HEK293 (cell line): Measurements from ENCODE around the gene CCDC27.

Experiments used
- EGR2 ChIP-seq: fragments of 450-650 bp; formaldehyde crosslinking; IDR thresholded peaks from 2 replicates; pipeline ENCODE4 v1.5.1; 2016; ENCODE audit warnings: low read depth, missing biosample characterization, missing genetic modification characterization
- GFI1B ChIP-seq: fragments of 450-650 bp; formaldehyde crosslinking; IDR thresholded peaks from 2 replicates; pipeline ENCODE4 v1.5.1; 2016; ENCODE audit warnings: missing biosample characterization, missing genetic modification characterization
- GLI4 ChIP-seq: fragments of 450-650 bp; formaldehyde crosslinking; IDR thresholded peaks from 2 replicates; pipeline ENCODE4 v1.5.1; 2016; ENCODE audit warnings: missing biosample characterization, missing genetic modification characterization
- GLIS1 ChIP-seq: fragments of 450-650 bp; formaldehyde crosslinking; IDR thresholded peaks from 2 replicates; pipeline ENCODE4 v1.5.1; 2016; ENCODE audit warnings: missing biosample characterization, missing genetic modification characterization
- GLIS2 ChIP-seq: fragments of 450-650 bp; formaldehyde crosslinking; IDR thresholded peaks from 2 replicates; pipeline ENCODE4 v1.5.1; 2016; ENCODE audit warnings: missing biosample characterization, missing genetic modification characterization
- HOXC10 ChIP-seq: sonication (generic); formaldehyde crosslinking; IDR thresholded peaks from 2 replicates; pipeline ENCODE4 v1.8.1; 2023; ENCODE audit warnings: mild to moderate bottlenecking, missing genetic modification reagents
- KLF1 ChIP-seq: fragments of 450-650 bp; formaldehyde crosslinking; IDR thresholded peaks from 2 replicates; pipeline ENCODE4 v1.5.1; 2016; ENCODE audit warnings: missing biosample characterization, missing genetic modification characterization
- OSR2 ChIP-seq: fragments of 450-650 bp; formaldehyde crosslinking; IDR thresholded peaks from 2 replicates; pipeline ENCODE4 v1.5.1; 2016; ENCODE audit warnings: missing biosample characterization, missing genetic modification characterization
- SETDB1 ChIP-seq: IDR thresholded peaks from one replicate; pipeline ENCODE4 v1.6.1; 2017; ENCODE audit warnings: mild to moderate bottlenecking, low read length, moderate library complexity, mixed read lengths; ENCODE audit not compliant: insufficient read length
- SP3 ChIP-seq: fragments of 450-650 bp; formaldehyde crosslinking; IDR thresholded peaks from 2 replicates; pipeline ENCODE4 v1.5.1; 2016; ENCODE audit warnings: missing biosample characterization, missing genetic modification characterization
- SP7 ChIP-seq: fragments of 450-650 bp; formaldehyde crosslinking; IDR thresholded peaks from 2 replicates; pipeline ENCODE4 v1.5.1; 2016; ENCODE audit warnings: missing biosample characterization, missing genetic modification characterization
- ZBTB21 ChIP-seq: fragments of 450-650 bp; formaldehyde crosslinking; IDR thresholded peaks from 2 replicates; pipeline ENCODE4 v1.5.1; 2017; ENCODE audit warnings: missing biosample characterization, missing genetic modification characterization
- ZBTB7A ChIP-seq: fragments of 450-650 bp; formaldehyde crosslinking; IDR thresholded peaks from 2 replicates; pipeline ENCODE4 v1.5.1; 2016; ENCODE audit warnings: low read depth, missing biosample characterization, missing genetic modification characterization
- ZIC2 ChIP-seq: fragments of 450-650 bp; formaldehyde crosslinking; IDR thresholded peaks from 2 replicates; pipeline ENCODE4 v1.5.1; 2016; ENCODE audit warnings: missing biosample characterization, missing genetic modification characterization
- ZNF23 ChIP-seq: fragments of 450-650 bp; formaldehyde crosslinking; IDR thresholded peaks from 2 replicates; pipeline ENCODE4 v1.5.1; 2016; ENCODE audit warnings: missing biosample characterization, missing genetic modification characterization, borderline replicate concordance
- ZNF311 ChIP-seq: fragments of 450-650 bp; formaldehyde crosslinking; IDR thresholded peaks from 2 replicates; pipeline ENCODE4 v1.5.1; 2017; ENCODE audit warnings: missing biosample characterization, missing genetic modification characterization, borderline replicate concordance
- ZNF660 ChIP-seq: fragments of 450-650 bp; IDR thresholded peaks from 2 replicates; pipeline ENCODE4 v1.5.1; 2018; ENCODE audit warnings: missing biosample characterization, mild to moderate bottlenecking, missing genetic modification characterization
- ZNF791 ChIP-seq: fragments of 450-650 bp; formaldehyde crosslinking; IDR thresholded peaks from 2 replicates; pipeline ENCODE4 v1.5.1; 2016; ENCODE audit warnings: missing biosample characterization, missing genetic modification characterization
- TF ChIP-seq, protein P1 (sequence below): fragments of 450-650 bp; formaldehyde crosslinking; IDR thresholded peaks from 2 replicates; pipeline ENCODE4 v1.5.1; 2016; ENCODE audit warnings: missing biosample characterization, missing genetic modification characterization
- TF ChIP-seq, protein P2 (sequence below): fragments of 450-650 bp; formaldehyde crosslinking; IDR thresholded peaks from 2 replicates; pipeline ENCODE4 v1.5.1; 2016; ENCODE audit warnings: missing biosample characterization, missing genetic modification characterization
- TF ChIP-seq, protein P3 (sequence below): fragments of 450-650 bp; formaldehyde crosslinking; IDR thresholded peaks from 2 replicates; pipeline ENCODE4 v1.5.1; 2016; ENCODE audit warnings: missing biosample characterization, missing genetic modification characterization
- TF ChIP-seq, protein P4 (sequence below): fragments of 450-650 bp; formaldehyde crosslinking; IDR thresholded peaks from 2 replicates; pipeline ENCODE4 v1.5.1; 2016; ENCODE audit warnings: missing biosample characterization, missing genetic modification characterization
- TF ChIP-seq, protein P5 (sequence below): fragments of 450-650 bp; formaldehyde crosslinking; IDR thresholded peaks from 2 replicates; pipeline ENCODE4 v1.5.1; 2016; ENCODE audit warnings: missing biosample characterization, missing genetic modification characterization
- TF ChIP-seq, protein P6 (sequence below): fragments of 450-650 bp; formaldehyde crosslinking; optimal IDR thresholded peaks from 2 replicates; pipeline ENCODE3; 2016; ENCODE audit warnings: missing biosample characterization, mild to moderate bottlenecking, missing genetic modification characterization
- TF ChIP-seq, protein P7 (sequence below): fragments of 450-650 bp; formaldehyde crosslinking; IDR thresholded peaks from 2 replicates; pipeline ENCODE4 v1.5.1; 2016; ENCODE audit warnings: missing biosample characterization, missing genetic modification characterization

CCDC27 gene

DNA sequence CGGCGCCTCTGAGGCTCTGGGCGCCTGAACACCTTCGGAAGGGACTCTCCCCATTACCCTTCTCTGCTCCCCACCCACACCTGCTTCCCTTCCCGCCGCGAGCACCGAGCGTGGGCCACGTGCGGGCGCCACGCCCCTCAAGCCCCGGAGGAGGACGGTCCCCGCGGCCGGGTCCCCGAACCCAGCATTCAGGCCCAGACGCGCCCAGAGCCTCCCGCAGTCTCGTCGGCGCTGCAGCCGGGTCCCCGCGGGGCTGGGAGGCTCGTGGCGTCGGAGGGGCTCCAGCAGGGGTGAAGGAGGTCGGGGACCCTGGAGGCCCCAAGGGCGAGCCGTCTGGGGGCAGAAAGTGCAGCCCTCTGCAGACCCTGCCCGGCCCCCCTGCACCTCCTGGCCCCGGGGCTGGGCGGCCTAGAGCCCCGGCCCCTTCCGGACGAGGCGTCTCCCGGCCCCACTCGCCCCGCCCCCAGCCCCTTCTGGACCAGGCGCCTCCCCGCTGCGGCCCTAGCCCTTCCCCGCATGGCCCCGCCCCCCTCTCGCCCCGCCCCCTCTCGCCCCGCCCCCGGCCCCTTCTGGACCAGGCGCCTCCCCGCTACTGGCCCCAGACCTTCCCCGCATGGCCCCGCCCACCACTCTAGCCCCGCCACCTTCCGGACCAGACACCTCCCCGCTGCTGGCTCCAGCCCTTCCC lies 19.9 kb downstream of the CCDC27 start (continued):
- TF ChIP-seq, protein P1, sequence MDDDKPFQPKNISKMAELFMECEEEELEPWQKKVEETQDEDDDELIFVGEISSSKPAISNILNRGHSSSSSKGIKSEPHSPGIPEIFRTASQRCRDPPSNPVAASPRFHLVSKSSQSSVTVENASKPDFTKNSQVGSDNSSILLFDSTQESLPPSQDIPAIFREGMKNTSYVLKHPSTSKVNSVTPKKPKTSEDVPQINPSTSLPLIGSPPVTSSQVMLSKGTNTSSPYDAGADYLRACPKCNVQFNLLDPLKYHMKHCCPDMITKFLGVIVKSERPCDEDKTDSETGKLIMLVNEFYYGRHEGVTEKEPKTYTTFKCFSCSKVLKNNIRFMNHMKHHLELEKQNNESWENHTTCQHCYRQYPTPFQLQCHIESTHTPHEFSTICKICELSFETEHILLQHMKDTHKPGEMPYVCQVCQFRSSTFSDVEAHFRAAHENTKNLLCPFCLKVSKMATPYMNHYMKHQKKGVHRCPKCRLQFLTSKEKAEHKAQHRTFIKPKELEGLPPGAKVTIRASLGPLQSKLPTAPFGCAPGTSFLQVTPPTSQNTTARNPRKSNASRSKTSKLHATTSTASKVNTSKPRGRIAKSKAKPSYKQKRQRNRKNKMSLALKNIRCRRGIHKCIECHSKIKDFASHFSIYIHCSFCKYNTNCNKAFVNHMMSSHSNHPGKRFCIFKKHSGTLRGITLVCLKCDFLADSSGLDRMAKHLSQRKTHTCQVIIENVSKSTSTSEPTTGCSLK: no peak
- TF ChIP-seq, protein P2, sequence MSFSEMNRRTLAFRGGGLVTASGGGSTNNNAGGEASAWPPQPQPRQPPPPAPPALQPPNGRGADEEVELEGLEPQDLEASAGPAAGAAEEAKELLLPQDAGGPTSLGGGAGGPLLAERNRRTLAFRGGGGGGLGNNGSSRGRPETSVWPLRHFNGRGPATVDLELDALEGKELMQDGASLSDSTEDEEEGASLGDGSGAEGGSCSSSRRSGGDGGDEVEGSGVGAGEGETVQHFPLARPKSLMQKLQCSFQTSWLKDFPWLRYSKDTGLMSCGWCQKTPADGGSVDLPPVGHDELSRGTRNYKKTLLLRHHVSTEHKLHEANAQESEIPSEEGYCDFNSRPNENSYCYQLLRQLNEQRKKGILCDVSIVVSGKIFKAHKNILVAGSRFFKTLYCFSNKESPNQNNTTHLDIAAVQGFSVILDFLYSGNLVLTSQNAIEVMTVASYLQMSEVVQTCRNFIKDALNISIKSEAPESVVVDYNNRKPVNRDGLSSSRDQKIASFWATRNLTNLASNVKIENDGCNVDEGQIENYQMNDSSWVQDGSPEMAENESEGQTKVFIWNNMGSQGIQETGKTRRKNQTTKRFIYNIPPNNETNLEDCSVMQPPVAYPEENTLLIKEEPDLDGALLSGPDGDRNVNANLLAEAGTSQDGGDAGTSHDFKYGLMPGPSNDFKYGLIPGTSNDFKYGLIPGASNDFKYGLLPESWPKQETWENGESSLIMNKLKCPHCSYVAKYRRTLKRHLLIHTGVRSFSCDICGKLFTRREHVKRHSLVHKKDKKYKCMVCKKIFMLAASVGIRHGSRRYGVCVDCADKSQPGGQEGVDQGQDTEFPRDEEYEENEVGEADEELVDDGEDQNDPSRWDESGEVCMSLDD (tag by site-specific recombination): peak; percentile 50; the same call in 1 of the 2 replicates
- TF ChIP-seq GLIS2 (tag by site-specific recombination) (peak; percentile 62), EGR2 (tag by site-specific recombination) (peak; percentile 63), SP3 (tag by site-specific recombination) (peak; percentile 76), HOXC10 (CRISPR knock-in tag) (no peak), GLIS1 (peak; percentile 66), ZNF23 (tag by site-specific recombination) (no peak), ZNF660 (tag by site-specific recombination) (no peak), GFI1B (tag by site-specific recombination) (no peak), SP7 (tag by site-specific recombination) (peak; percentile 52), KLF1 (peak; percentile 53; the same call in 1 of the 2 replicates), ZBTB7A (0 out of 2 replicates have a peak, but pooled peaks have one; percentile 29), ZIC2 (peak; percentile 68), ZNF311 (tag by site-specific recombination) (no peak), ZNF791 (tag by site-specific recombination) (no peak), GLI4 (tag by site-specific recombination) (no peak), OSR2 (tag by site-specific recombination) (no peak), SETDB1 (no peak), ZBTB21 (no peak)
- TF ChIP-seq, protein P3, sequence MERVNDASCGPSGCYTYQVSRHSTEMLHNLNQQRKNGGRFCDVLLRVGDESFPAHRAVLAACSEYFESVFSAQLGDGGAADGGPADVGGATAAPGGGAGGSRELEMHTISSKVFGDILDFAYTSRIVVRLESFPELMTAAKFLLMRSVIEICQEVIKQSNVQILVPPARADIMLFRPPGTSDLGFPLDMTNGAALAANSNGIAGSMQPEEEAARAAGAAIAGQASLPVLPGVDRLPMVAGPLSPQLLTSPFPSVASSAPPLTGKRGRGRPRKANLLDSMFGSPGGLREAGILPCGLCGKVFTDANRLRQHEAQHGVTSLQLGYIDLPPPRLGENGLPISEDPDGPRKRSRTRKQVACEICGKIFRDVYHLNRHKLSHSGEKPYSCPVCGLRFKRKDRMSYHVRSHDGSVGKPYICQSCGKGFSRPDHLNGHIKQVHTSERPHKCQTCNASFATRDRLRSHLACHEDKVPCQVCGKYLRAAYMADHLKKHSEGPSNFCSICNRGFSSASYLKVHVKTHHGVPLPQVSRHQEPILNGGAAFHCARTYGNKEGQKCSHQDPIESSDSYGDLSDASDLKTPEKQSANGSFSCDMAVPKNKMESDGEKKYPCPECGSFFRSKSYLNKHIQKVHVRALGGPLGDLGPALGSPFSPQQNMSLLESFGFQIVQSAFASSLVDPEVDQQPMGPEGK (tag by site-specific recombination): peak; percentile 38
- TF ChIP-seq, protein P4, sequence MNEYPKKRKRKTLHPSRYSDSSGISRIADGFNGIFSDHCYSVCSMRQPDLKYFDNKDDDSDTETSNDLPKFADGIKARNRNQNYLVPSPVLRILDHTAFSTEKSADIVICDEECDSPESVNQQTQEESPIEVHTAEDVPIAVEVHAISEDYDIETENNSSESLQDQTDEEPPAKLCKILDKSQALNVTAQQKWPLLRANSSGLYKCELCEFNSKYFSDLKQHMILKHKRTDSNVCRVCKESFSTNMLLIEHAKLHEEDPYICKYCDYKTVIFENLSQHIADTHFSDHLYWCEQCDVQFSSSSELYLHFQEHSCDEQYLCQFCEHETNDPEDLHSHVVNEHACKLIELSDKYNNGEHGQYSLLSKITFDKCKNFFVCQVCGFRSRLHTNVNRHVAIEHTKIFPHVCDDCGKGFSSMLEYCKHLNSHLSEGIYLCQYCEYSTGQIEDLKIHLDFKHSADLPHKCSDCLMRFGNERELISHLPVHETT (tag by site-specific recombination): no peak
- TF ChIP-seq, protein P5, sequence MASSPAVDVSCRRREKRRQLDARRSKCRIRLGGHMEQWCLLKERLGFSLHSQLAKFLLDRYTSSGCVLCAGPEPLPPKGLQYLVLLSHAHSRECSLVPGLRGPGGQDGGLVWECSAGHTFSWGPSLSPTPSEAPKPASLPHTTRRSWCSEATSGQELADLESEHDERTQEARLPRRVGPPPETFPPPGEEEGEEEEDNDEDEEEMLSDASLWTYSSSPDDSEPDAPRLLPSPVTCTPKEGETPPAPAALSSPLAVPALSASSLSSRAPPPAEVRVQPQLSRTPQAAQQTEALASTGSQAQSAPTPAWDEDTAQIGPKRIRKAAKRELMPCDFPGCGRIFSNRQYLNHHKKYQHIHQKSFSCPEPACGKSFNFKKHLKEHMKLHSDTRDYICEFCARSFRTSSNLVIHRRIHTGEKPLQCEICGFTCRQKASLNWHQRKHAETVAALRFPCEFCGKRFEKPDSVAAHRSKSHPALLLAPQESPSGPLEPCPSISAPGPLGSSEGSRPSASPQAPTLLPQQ: 0 out of 2 replicates have a peak, but pooled peaks have one; percentile 54
- TF ChIP-seq, protein P6, sequence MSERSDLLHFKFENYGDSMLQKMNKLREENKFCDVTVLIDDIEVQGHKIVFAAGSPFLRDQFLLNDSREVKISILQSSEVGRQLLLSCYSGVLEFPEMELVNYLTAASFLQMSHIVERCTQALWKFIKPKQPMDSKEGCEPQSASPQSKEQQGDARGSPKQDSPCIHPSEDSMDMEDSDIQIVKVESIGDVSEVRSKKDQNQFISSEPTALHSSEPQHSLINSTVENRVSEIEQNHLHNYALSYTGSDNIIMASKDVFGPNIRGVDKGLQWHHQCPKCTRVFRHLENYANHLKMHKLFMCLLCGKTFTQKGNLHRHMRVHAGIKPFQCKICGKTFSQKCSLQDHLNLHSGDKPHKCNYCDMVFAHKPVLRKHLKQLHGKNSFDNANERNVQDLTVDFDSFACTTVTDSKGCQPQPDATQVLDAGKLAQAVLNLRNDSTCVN (tag by site-specific recombination): peak; percentile 47
- TF ChIP-seq, protein P7, sequence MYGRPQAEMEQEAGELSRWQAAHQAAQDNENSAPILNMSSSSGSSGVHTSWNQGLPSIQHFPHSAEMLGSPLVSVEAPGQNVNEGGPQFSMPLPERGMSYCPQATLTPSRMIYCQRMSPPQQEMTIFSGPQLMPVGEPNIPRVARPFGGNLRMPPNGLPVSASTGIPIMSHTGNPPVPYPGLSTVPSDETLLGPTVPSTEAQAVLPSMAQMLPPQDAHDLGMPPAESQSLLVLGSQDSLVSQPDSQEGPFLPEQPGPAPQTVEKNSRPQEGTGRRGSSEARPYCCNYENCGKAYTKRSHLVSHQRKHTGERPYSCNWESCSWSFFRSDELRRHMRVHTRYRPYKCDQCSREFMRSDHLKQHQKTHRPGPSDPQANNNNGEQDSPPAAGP: peak; percentile 55; the same call in 1 of the 2 replicates
